Thoracic aorta (tissue), 2 donors: ENCODE measurements around the gene ZNF684. TPM values are rescaled to one million over a fixed set of nuclear protein-coding genes. Genes with fewer than 3 reads are reported as not detected.

Source experiments
- ATAC-seq: fragments of 150-250 bp; one replicate; pipeline ENCODE4 v1.8.0; 2017; ENCODE audit warnings: low read depth; ENCODE audit not compliant: insufficient number of reproducible peaks, low FRiP score
- DNase-seq: peaks from one replicate; pipeline ENCODE4 v3.0.0-alpha.2; 2020; ENCODE audit warnings: low spot score
- H3K27ac ChIP-seq, 2 donors: fragments of 200-600 bp; sonication (generic); 1 replicate in 1 of 2; 2 replicates in 1 of 2; pipeline ENCODE4 v1.5.1; 2016; ENCODE audit warnings: mild to moderate bottlenecking in 2 of 2, moderate library complexity in 2 of 2
- H3K27me3 ChIP-seq: fragments of 200-600 bp; sonication (generic); replicated peaks from 2 replicates; pipeline ENCODE4 v1.6.0; 2016; ENCODE audit warnings: mild to moderate bottlenecking; ENCODE audit not compliant: insufficient read depth
- H3K36me3 ChIP-seq: fragments of 200-600 bp; sonication (generic); one replicate; pipeline ENCODE4 v1.5.1; 2016
- H3K4me1 ChIP-seq, 2 donors: fragments of 200-600 bp; sonication (generic); 1 replicate in 1 of 2; 2 replicates in 1 of 2; pipeline versions ENCODE4 v1.5.1 to v1.6.0; 2016; ENCODE audit warnings: low read depth in 2 of 2, mild to moderate bottlenecking in 1 of 2; ENCODE audit not compliant: control insufficient read depth in 1 of 2
- H3K4me3 ChIP-seq: fragments of 200-600 bp; sonication (generic); 2 replicates; pipeline ENCODE4 v1.5.1; 2016; ENCODE audit warnings: mild to moderate bottlenecking
- H3K9me3 ChIP-seq: fragments of 200-600 bp; sonication (generic); 2 replicates; pipeline ENCODE4 v1.5.1; 2016
- CTCF ChIP-seq: fragments of 200-600 bp; sonication (generic); IDR thresholded peaks from one replicate; pipeline ENCODE4 v1.5.1; 2019; ENCODE audit warnings: antibody characterized with exemption
- total RNA-seq, 2 donors: library from RNA; depleted of rRNA; stranded (reverse); fragments of >200 nt; gene quantifications; one replicate each; pipeline versions ENCODE4 v1.1.0 to v1.2.3, GENCODE V29; 2016

Gene ZNF684
- total RNA-seq, 2 donors from 2014 or later = 8.4 to 12.3 TPM

- no peak for TF ChIP-seq CTCF
- Histone ChIP-seq H3K27ac (no peak overlapping the region), H3K27me3 (no peaks in the 10 kb centered on the region), H3K36me3 (no peaks in the 10 kb centered on the region), H3K4me1 (no peaks in the 10 kb centered on the region), H3K4me3 (no peak overlapping the region), H3K9me3 (no peaks in the 10 kb centered on the region)
- ATAC-seq = no peak
- no peak for DNase-seq
These were observed 43.9 kb downstream of the ZNF684 start for GRCh38 chr1:40575336-40575735.

- H3K4me3 ChIP-seq = no peak overlapping the region
- no peak for TF ChIP-seq CTCF
- ATAC-seq (no peak), DNase-seq (no peak)
- H3K27ac ChIP-seq = no peak overlapping the region
- peaks cover 6 to 23% of the 10 kb centered on the region in 2 donors for H3K4me1 ChIP-seq
- H3K9me3 ChIP-seq = no peaks in the 10 kb centered on the region
- no peaks in the 10 kb centered on the region for H3K27me3 ChIP-seq
- H3K36me3 ChIP-seq = no peaks in the 10 kb centered on the region
These were observed 50.7 kb downstream of the ZNF684 start for GRCh38 chr1:40582116-40582515.

- H3K27ac ChIP-seq = peak overlapping the region in 1 of 2 donors; percentile 74
These were observed 52.5 kb downstream of the ZNF684 start for GRCh38 chr1:40583980-40584379.

GRCh38 chr1:40588586-40588985 is 57.1 kb downstream of the ZNF684 start:
- Histone ChIP-seq H3K27me3 (no peaks in the 10 kb centered on the region), H3K4me3 (no peak overlapping the region), H3K27ac (no peak overlapping the region), H3K36me3 (no peaks in the 10 kb centered on the region), H3K4me1 (peaks cover 3 to 16% of the 10 kb centered on the region in 2 donors), H3K9me3 (no peaks in the 10 kb centered on the region)
- no peak for DNase-seq
- no peak for ATAC-seq
- TF ChIP-seq CTCF = no peak

More at GRCh38 chr1:40583980-40584379, 52.5 kb downstream of the ZNF684 start:
- no peak for TF ChIP-seq CTCF
- no peaks in the 10 kb centered on the region for H3K27me3 ChIP-seq
- DNase-seq (no peak), ATAC-seq (no peak)
- no peaks in the 10 kb centered on the region for H3K36me3 ChIP-seq
- no peak overlapping the region for H3K4me3 ChIP-seq
- H3K9me3 ChIP-seq = no peaks in the 10 kb centered on the region
- peaks cover 6 to 23% of the 10 kb centered on the region in 2 donors for H3K4me1 ChIP-seq

- no peak for ATAC-seq
- no peaks in the 10 kb centered on the region for H3K9me3 ChIP-seq
- no peaks in the 10 kb centered on the region for H3K4me1 ChIP-seq
- H3K4me3 ChIP-seq = no peak overlapping the region
- no peak overlapping the region for H3K27ac ChIP-seq
- TF ChIP-seq CTCF = peak; percentile 19
- no peaks in the 10 kb centered on the region for H3K27me3 ChIP-seq
- no peak for DNase-seq
- no peaks in the 10 kb centered on the region for H3K36me3 ChIP-seq
These were observed 60.8 kb downstream of the ZNF684 start for GRCh38 chr1:40592107-40592803.
